Ectodermal cell (in vitro differentiated cells): ENCODE results near the gene ERC2.

ENCODE experiments used
- H3K27ac ChIP-seq: 2 replicates; pipeline ENCODE4 v1.7.0; 2013; ENCODE audit warnings: mild to moderate bottlenecking, low read depth, low read length; ENCODE audit not compliant: insufficient read depth, poor library complexity, severe bottlenecking
- H3K27me3 ChIP-seq: 2 replicates; pipeline ENCODE4 v1.7.0; 2013; ENCODE audit warnings: mild to moderate bottlenecking, low read length; ENCODE audit not compliant: insufficient read depth, control insufficient read depth, poor library complexity, severe bottlenecking
- H3K36me3 ChIP-seq: one replicate; pipeline ENCODE4 v1.7.0; 2013; ENCODE audit warnings: low read length; ENCODE audit not compliant: control insufficient read depth, insufficient read depth
- H3K4me1 ChIP-seq: one replicate; pipeline ENCODE4 v1.7.0; 2013; ENCODE audit warnings: low read length; ENCODE audit not compliant: control insufficient read depth, insufficient read depth
- H3K4me3 ChIP-seq: 2 replicates; pipeline ENCODE4 v1.7.0; 2013; ENCODE audit warnings: low read depth, low read length, control low read depth; ENCODE audit not compliant: insufficient read depth
- H3K9me3 ChIP-seq: 2 replicates; pipeline ENCODE4 v1.7.0; 2013; ENCODE audit warnings: mild to moderate bottlenecking, low read length, moderate library complexity; ENCODE audit not compliant: control insufficient read depth
- WGBS, 2 experiments: methylation state at CpG; one replicate each; pipeline ENCODE4 v1.1.7; 2013; ENCODE audit warnings: missing lambda C conversion rate in 2 of 2; 5-methylcytosine and 5-hydroxymethylcytosine counted together

The ERC2 gene

DNA sequence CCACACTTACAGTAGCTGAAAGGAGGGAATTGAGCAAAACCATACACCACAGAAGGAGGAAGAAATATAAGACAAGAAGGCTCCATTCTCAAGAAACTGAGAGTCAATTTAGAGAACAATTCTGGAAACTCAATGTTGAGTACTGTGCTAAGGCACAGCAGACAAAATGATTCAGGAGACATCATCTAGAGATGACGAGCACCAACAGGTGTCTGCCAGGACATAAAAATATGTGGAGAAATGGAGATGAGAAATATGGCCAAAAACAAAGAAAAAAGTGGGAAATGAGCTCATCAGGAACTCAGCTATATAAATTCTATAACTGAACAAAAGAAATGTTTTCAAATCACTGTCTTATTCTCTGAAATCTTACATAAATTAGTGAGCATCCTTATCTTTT lies 343.7 kb downstream of the ERC2 start:
- Histone ChIP-seq H3K4me1 (peaks cover 35% of the 10 kb centered on the region), H3K36me3 (no peaks in the 10 kb centered on the region), H3K27ac (no peak overlapping the region), H3K4me3 (no peak overlapping the region), H3K9me3 (no peaks in the 10 kb centered on the region), H3K27me3 (no peaks in the 10 kb centered on the region)
- WGBS, 2 experiments, result 87 to 96% methylated on average over 1 of the region's 1 CpG

- no peaks in the 10 kb centered on the region for H3K9me3 ChIP-seq
- no peak overlapping the region for H3K27ac ChIP-seq
- no peaks in the 10 kb centered on the region for H3K27me3 ChIP-seq
- WGBS, 2 experiments, result 17 to 24% methylated on average over 2 to 3 of the region's 3 CpGs
- peaks cover 25% of the 10 kb centered on the region for H3K4me1 ChIP-seq
- no peaks in the 10 kb centered on the region for H3K36me3 ChIP-seq
- H3K4me3 ChIP-seq, result no peak overlapping the region
These were observed 344.8 kb downstream of the ERC2 start for GRCh38 chr3:56123487-56123886.

DNA sequence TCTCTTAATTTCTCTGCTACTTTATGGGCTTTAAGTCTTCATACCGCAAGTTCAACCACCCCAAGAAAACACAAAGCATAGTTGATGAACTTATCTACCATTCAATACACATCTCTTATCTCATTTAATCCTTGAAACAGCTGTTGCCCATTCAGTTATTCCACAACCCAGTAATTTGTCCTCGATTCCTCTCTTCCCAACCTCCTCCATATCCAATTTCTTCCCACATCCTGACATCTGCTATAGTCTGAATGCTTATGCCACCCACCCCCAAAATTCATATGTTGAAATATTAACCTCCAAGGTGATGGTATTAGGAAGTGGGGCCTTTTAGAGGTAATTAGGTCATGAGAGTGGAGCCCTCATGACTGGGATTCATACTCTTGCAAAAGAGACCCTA lies 345.4 kb downstream of the ERC2 start:
- Histone ChIP-seq H3K27me3 (no peaks in the 10 kb centered on the region), H3K36me3 (no peaks in the 10 kb centered on the region), H3K4me1 (peaks cover 24% of the 10 kb centered on the region), H3K9me3 (no peaks in the 10 kb centered on the region), H3K27ac (no peak overlapping the region), H3K4me3 (no peak overlapping the region)
- 90 to 97% methylated on average over 2 of the region's 2 CpGs for WGBS, 2 experiments

- Histone ChIP-seq H3K27ac (no peak overlapping the region), H3K4me1 (peaks cover 24% of the 10 kb centered on the region), H3K36me3 (no peaks in the 10 kb centered on the region), H3K27me3 (no peaks in the 10 kb centered on the region), H3K9me3 (no peaks in the 10 kb centered on the region), H3K4me3 (no peak overlapping the region)
- WGBS, 2 experiments, result 84 to 93% methylated on average over 2 of the region's 2 CpGs
These were observed 346.6 kb downstream of the ERC2 start for GRCh38 chr3:56121716-56122115.

DNA sequence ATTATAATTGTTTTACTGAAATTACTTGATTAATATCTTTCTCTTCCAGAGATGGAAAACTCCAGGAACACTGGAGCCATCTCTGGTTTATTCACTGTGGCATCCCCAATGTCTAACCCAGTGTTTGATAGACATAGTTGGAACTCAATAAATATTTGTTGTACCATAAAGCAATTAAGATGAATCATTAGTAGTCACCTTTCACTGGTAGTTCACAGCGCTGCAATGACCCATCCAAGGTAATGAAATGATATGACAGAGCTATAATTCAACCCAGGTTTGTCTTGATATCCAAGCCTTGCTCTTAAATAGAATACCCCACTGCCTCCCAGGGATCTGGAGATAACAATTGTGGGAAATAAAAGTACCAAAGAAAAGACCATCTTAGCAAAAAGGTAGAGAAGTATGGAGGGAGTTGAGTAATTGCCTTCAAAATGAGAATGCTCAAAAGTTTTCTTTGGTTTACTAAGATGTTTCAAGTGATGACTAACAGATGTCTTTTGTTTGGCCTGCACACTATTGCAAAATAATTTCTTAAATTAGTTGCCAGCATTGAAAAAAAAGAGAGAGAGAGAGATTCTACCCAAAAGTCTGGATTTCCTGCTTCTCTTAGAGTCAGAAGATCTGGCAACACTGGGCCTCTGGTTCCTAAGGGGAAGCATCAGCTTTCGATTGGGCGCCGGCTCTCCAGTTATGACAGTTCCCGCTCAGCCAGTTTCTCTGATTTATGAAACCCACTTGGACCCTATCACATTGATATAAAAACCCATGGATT lies 348.5 kb downstream of the ERC2 start:
- H3K36me3 ChIP-seq, result no peaks in the 10 kb centered on the region
- H3K27me3 ChIP-seq, result no peaks in the 10 kb centered on the region
- peaks cover 16% of the 10 kb centered on the region for H3K4me1 ChIP-seq
- no peak overlapping the region for H3K4me3 ChIP-seq
- 94 to 100% methylated on average over 4 to 5 of the region's 5 CpGs for WGBS, 2 experiments
- no peak overlapping the region for H3K27ac ChIP-seq
- peaks cover 2% of the 10 kb centered on the region for H3K9me3 ChIP-seq

- no peaks in the 10 kb centered on the region for H3K27me3 ChIP-seq
- 83 to 94% methylated on average over 1 of the region's 1 CpG for WGBS, 2 experiments
- peaks cover 9% of the 10 kb centered on the region for H3K4me1 ChIP-seq
These were observed 349.3 kb downstream of the ERC2 start for GRCh38 chr3:56118968-56119367.

GRCh38 chr3:56115698-56116097 lies 352.6 kb downstream of the ERC2 start:
- H3K27ac ChIP-seq, result no peak overlapping the region
- H3K36me3 ChIP-seq, result no peaks in the 10 kb centered on the region
- no peaks in the 10 kb centered on the region for H3K27me3 ChIP-seq
- WGBS, 2 experiments, result 12 to 15% methylated on average over 2 of the region's 2 CpGs
- H3K4me3 ChIP-seq, result no peak overlapping the region
- H3K9me3 ChIP-seq, result peaks cover 2% of the 10 kb centered on the region
- peaks cover 5% of the 10 kb centered on the region for H3K4me1 ChIP-seq

More at GRCh38 chr3:56118968-56119367, 349.3 kb downstream of the ERC2 start:
- no peaks in the 10 kb centered on the region for H3K36me3 ChIP-seq
- H3K9me3 ChIP-seq, result peaks cover 2% of the 10 kb centered on the region
- H3K4me3 ChIP-seq, result no peak overlapping the region
- no peak overlapping the region for H3K27ac ChIP-seq

DNA sequence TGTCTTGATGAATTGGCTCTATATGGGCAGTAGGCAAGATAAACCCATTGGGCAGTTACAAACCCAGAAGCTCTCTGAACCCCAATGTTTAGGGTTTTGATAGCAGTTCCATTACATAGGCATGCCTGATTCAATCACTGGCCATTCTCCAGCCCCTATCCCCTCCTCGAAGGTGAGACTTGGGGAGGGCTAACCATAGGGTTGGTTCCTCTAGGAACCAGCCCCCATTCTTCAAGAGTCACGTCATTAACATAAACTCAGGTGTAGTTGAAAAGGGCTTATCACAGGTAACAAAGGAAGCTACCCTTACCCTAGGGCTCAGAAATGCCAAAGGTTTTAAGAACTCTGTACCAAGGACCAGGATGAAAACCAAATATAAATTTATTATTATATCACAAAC lies 353.1 kb downstream of the ERC2 start:
- Histone ChIP-seq H3K9me3 (peaks cover 2% of the 10 kb centered on the region), H3K4me1 (peaks cover 5% of the 10 kb centered on the region), H3K27me3 (no peaks in the 10 kb centered on the region), H3K4me3 (no peak overlapping the region), H3K27ac (no peak overlapping the region), H3K36me3 (no peaks in the 10 kb centered on the region)
- 78 to 85% methylated on average over 2 of the region's 2 CpGs for WGBS, 2 experiments

GRCh38 chr3:56113908-56114307 lies 354.4 kb downstream of the ERC2 start:
- Histone ChIP-seq H3K9me3 (peaks cover 2% of the 10 kb centered on the region), H3K36me3 (no peaks in the 10 kb centered on the region), H3K27me3 (no peaks in the 10 kb centered on the region), H3K27ac (no peak overlapping the region), H3K4me1 (peaks cover 5% of the 10 kb centered on the region), H3K4me3 (no peak overlapping the region)
- WGBS, 2 experiments, result 70 to 71% methylated on average over 2 of the region's 2 CpGs

- WGBS, 2 experiments, result 100% methylated on average over 1 of the region's 1 CpG
- no peaks in the 10 kb centered on the region for H3K27me3 ChIP-seq
- H3K9me3 ChIP-seq, result peaks cover 2% of the 10 kb centered on the region
- H3K4me1 ChIP-seq, result peaks cover 5% of the 10 kb centered on the region
- no peak overlapping the region for H3K4me3 ChIP-seq
- H3K27ac ChIP-seq, result no peak overlapping the region
- no peaks in the 10 kb centered on the region for H3K36me3 ChIP-seq
These were observed 355.0 kb downstream of the ERC2 start for GRCh38 chr3:56113231-56113630.
